Measurements from ENCODE around the gene NBL1.

Gene NBL1

GRCh38 chr1:19678493-19678892, 34.4 kb downstream of the NBL1 start:
- no peak for DNase-seq

DNA sequence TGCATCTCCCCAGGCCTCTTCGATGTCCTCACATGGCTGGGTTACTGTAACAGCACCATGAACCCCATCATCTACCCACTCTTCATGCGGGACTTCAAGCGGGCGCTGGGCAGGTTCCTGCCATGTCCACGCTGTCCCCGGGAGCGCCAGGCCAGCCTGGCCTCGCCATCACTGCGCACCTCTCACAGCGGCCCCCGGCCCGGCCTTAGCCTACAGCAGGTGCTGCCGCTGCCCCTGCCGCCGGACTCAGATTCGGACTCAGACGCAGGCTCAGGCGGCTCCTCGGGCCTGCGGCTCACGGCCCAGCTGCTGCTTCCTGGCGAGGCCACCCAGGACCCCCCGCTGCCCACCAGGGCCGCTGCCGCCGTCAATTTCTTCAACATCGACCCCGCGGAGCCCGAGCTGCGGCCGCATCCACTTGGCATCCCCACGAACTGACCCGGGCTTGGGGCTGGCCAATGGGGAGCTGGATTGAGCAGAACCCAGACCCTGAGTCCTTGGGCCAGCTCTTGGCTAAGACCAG, 34.9 kb downstream of the NBL1 start:
- no peak for DNase-seq

DNA sequence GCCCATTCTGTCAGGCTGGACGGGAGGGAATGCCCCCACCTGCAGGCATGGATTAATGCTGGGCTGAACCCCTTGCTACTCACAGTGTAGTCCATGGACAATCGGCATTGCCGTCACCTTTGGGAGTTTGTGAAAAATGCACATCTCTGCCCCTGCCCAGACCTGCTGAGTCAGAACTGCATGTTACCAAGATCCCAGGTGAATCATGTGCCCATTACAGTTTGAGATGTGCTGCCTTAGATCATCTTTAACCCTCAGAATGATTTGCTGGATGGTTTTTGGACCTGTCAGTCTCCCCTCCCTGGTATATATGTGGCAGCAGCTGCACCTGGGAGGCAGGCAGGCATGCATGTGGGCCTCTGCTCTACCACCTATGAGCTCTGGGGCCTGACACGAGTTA, 35.6 kb downstream of the NBL1 start:
- no peak for DNase-seq

GRCh38 chr1:19680644-19681043, 36.5 kb downstream of the NBL1 start:
- DNase-seq, result no peak

DNA sequence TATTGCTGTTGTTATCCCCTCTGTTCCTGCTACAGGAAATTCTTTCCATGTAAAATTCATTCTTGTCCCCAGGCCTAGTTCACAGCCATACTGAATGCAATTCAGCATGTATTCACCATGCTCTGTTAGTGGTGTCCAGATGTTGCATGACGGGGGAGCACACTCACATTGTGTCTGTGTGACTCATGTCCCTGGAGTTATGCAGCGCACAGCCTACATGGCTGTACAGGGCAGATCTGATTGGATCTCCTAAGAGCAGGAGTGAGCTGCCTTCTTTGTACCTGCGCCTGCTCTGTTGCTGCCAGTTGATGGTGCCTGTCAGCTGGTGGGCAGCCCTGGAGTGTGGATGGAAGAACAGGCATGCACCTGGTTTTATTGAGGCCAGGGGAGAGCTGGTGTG, 38.1 kb downstream of the NBL1 start:
- no peak for DNase-seq

- no peak for DNase-seq
Measured at GRCh38 chr1:19682901-19683300, 38.8 kb downstream of the NBL1 start.

DNA sequence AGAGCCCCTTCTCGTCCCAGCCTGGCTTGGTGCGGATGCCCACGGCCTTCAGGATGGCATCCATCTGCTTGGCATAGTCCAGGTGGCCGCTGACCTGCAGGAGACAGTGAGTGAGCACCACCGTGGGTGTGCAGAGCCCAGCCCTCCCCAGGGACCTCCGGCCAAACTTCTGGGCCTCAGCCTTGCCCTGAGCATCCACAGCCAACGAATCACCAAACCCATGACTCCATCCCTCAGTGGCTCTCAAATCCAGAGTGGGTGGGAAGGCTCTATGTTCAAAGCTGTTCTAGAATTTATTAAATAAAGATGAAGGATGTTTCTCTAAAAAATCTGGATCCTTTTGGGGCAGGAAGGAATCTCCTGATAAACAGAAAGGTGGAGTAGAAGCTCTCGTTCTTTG, 39.2 kb downstream of the NBL1 start:
- no peak for DNase-seq

DNA sequence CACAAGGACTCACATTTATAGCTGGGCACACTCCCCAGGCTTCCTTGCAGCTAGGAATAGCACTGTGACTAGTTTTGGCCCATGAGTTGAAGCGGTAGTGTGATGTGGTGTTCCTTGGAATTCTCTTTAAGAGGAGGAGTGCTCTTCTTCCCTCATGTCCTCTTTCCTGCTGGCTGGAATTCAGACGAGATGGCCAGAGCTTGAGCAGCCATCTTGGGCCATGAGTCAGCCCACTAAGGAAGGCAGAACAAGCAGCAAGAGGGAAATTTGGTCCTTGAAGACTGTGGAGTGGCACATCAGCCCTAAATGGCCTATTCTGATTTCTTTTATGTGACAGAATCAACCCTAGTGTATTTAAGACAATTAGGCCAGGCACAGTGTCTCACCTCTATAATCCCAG, 40.6 kb downstream of the NBL1 start:
- no peak for DNase-seq

GRCh38 chr1:19685994-19686393, 41.9 kb downstream of the NBL1 start:
- DNase-seq, result no peak

GRCh38 chr1:19687414-19687813, 43.3 kb downstream of the NBL1 start:
- DNase-seq, result no peak

GRCh38 chr1:19688041-19688842, 44.1 kb downstream of the NBL1 start:
- no peak for DNase-seq

GRCh38 chr1:19689085-19689757, 45.1 kb downstream of the NBL1 start:
- DNase-seq, result no peak

GRCh38 chr1:19689856-19690255, 45.7 kb downstream of the NBL1 start:
- no peak for DNase-seq

GRCh38 chr1:19690342-19690741, 46.2 kb downstream of the NBL1 start:
- DNase-seq, result no peak

GRCh38 chr1:19694298-19694697, 50.2 kb downstream of the NBL1 start:
- no peak for DNase-seq

DNA sequence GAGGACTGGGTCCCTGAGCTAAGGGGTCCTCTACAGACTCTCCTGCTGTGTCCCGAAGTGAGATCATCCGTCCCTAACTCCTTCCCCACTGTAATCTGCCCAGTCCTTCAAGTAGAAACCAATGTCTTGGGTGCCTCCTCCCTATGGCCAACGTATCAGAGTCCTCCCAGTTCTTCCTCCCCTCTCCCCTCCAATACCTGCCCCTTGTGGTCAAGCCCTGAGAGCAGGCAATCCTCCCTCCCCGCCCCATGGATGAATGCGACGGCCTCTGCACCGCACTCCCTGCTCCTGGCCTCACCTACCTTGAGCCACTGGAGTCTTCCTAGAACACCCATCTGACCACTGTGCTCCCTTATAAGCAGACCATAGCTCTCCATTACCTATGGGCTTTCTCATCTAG, 51.7 kb downstream of the NBL1 start:
- DNase-seq, result no peak

- DNase-seq, result no peak
Measured at GRCh38 chr1:19696820-19697219, 52.7 kb downstream of the NBL1 start.

GRCh38 chr1:19698181-19698580, 54.1 kb downstream of the NBL1 start:
- no peak for DNase-seq

- no peak for DNase-seq
Measured at GRCh38 chr1:19700079-19700777, 56.1 kb downstream of the NBL1 start.

DNA sequence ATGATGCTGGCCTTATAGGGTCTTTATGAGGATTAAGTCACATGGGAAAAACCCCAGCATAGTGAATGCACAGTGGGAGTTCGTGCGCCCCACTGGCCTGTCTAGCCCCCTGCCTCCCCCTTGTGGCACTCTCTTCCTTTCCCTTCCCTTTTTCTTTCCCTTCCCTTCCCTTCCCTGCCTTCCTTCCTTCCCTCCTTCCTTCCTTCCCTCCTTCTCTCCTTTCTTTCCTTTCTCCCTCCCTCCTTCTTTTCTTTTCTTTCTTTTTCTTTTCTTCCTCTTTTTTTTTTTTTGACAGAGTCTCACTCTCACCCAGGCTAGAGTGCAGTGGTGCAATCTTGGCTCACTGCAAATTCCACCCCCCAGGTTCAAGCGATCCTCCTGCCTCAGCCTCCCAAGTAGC, 59.2 kb downstream of the NBL1 start:
- no peak for DNase-seq

DNA sequence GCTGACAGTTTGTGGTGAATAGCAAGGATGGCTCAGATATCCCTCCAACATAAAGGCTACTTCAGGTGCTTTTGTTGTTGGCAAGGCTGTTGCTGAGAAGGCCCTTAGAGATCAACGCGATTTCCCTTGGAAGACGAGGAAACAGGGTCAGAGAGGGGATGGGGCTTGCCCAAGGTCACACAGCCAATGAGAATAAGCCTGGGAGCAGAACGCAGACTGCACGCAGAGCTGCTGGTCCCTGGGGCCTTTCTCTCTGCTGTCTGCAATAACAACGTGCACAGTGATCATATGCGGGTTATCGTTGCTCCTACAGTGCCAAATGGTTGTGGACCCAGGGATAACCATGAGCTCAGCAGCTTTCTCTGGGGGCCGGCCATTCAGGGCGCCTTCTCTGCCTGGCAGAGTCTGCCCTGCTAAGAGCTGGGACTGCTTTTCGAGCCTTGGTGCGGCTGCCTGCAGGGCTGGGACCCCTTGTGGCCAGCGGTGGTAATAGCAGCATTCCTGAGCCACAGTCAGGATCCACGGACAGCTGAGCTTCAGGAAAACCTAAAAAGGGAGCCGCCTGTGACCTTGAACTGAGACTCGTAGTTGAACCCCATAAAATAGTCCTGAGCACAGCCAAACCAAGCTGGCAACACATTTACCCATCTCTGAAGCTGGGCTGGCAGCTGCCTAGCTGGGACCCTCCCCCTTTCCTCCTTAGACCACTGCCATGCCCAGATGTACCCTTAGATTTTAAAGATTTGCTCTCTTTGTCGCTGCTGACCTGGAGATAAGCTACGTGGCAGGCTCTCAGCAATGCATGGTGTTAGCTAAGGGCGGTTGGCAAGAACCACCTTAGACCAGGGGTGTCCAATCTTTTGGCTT, 60.4 kb downstream of the NBL1 start:
- peak; percentile 55 for DNase-seq

GRCh38 chr1:19705464-19705863, 61.4 kb downstream of the NBL1 start:
- DNase-seq, result no peak

GRCh38 chr1:19706136-19706535, 62.0 kb downstream of the NBL1 start:
- no peak for DNase-seq

All from activated CD4-positive, CD25-positive, alpha-beta regulatory T cell treated with anti-CD3 and anti-CD28 coated beads, Interleukin-2, amount 50 U/mL, for 72 hours (primary cell).